Fibroblast of villous mesenchyme (primary cell): ENCODE measurements around the gene ANXA4. TPM values are rescaled to one million over a fixed set of nuclear protein-coding genes. Genes with fewer than 3 reads are reported as not detected.
A peak's percentile ranks its signal among the peaks of the same experiment; 100 is the strongest.

Source experiments
- DNase-seq: peaks from one replicate; pipeline ENCODE4 v3.0.0-alpha.2; 2010; ENCODE audit warnings: low read depth
- H3K4me3 ChIP-seq: 2 replicates; pipeline ENCODE4 v1.5.1; 2011; ENCODE audit warnings: low read depth, mild to moderate bottlenecking, low read length
- total RNA-seq: library from RNA; depleted of rRNA; stranded (reverse); fragments of >200 nt; gene quantifications from 2 replicates; pipeline ENCODE4 v1.2.3, GENCODE V29; 2012
- TF ChIP-seq, protein P1 (sequence below): IDR thresholded peaks from 2 replicates; pipeline ENCODE4 v1.5.1; 2012; ENCODE audit warnings: low read depth, mild to moderate bottlenecking, low read length; ENCODE audit not compliant: insufficient read depth

ANXA4 gene
- total RNA-seq, 1 donor: 35.8 TPM

DNA sequence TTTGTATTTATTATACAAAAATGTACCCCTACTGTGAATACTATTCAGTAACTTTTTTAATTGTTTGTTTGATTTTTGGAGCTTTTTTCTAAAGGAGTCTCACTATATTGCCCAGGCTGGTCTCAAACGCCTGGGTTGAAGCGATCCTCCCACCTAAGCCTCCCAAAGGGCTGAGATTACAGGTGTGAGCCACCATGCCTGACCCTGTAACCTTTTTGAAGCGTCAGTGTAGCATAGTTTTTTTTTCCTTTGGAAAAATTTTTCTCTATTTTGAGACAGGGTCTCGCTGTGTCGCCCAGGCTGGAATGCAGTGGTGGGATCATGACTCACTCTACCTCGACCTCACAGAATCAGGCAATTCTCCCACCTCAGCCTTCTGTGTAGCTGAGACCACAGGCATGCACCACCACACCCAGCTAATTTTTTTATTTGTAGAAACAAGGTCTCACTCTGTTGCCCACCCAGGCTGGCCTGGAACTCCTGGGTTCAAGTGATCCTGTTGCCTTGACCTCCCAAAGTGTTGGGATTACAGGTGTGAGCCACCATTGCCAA lies 89.5 kb downstream of the ANXA4 start:
- no peak overlapping the region for H3K4me3 ChIP-seq
- no peak for DNase-seq
- TF ChIP-seq, protein P1, sequence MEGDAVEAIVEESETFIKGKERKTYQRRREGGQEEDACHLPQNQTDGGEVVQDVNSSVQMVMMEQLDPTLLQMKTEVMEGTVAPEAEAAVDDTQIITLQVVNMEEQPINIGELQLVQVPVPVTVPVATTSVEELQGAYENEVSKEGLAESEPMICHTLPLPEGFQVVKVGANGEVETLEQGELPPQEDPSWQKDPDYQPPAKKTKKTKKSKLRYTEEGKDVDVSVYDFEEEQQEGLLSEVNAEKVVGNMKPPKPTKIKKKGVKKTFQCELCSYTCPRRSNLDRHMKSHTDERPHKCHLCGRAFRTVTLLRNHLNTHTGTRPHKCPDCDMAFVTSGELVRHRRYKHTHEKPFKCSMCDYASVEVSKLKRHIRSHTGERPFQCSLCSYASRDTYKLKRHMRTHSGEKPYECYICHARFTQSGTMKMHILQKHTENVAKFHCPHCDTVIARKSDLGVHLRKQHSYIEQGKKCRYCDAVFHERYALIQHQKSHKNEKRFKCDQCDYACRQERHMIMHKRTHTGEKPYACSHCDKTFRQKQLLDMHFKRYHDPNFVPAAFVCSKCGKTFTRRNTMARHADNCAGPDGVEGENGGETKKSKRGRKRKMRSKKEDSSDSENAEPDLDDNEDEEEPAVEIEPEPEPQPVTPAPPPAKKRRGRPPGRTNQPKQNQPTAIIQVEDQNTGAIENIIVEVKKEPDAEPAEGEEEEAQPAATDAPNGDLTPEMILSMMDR: no peak

- DNase-seq: no peak
- TF ChIP-seq, protein P1: no peak
- no peak overlapping the region for H3K4me3 ChIP-seq
Observed at GRCh38 chr2:69833752-69834151, 91.8 kb downstream of the ANXA4 start.

GRCh38 chr2:69835666-69836065 lies 93.7 kb downstream of the ANXA4 start:
- DNase-seq: no peak
- no peak overlapping the region for H3K4me3 ChIP-seq
- TF ChIP-seq, protein P1: no peak

DNA sequence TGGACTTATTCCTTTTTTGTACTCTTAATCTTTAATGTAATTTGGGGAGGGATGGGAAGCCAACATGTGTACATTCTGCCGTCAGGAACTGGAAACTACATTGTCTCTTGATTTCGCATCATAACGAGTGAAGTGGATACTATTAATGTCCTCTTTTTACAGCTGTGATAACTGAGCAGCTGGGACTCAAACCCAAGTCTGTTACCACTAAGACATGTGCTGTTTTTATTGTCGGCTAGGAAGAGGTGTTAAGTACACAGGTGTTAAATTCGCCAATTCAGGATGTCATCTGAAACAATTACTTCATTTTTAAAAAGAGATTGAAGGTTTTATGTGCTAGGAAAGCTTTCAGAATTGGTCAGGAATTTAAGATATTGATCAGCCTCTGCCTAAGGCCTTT lies 94.4 kb downstream of the ANXA4 start:
- TF ChIP-seq, protein P1: no peak
- no peak for DNase-seq
- no peak overlapping the region for H3K4me3 ChIP-seq

- TF ChIP-seq, protein P1: no peak
- H3K4me3 ChIP-seq: no peak overlapping the region
- DNase-seq: no peak
Observed at GRCh38 chr2:69837533-69837932, 95.6 kb downstream of the ANXA4 start.

DNA sequence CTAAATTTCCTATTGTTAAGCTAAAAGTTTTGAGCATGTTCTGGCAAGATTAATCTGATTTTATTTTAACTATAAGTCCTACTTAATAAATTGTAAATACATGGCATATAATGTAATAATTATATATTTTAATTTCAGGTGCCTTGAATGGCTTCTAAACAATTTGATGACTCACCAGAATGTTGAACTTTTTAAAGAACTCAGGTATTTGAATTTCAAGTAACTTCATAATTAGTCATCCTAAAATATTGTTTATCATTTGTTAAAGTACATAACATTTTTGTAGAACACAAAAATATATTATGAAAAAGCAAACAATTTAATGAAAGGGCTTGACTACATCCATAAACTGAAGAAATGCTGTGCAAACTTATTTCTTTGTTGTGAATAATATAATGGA lies 102.1 kb downstream of the ANXA4 start:
- TF ChIP-seq, protein P1: no peak
- no peak overlapping the region for H3K4me3 ChIP-seq
- DNase-seq: peak; percentile 6

GRCh38 chr2:69844560-69844959 lies 102.6 kb downstream of the ANXA4 start:
- no peak for DNase-seq
- no peak overlapping the region for H3K4me3 ChIP-seq
- TF ChIP-seq, protein P1: no peak
